ENCODE data around the gene TBC1D2.

DNA sequence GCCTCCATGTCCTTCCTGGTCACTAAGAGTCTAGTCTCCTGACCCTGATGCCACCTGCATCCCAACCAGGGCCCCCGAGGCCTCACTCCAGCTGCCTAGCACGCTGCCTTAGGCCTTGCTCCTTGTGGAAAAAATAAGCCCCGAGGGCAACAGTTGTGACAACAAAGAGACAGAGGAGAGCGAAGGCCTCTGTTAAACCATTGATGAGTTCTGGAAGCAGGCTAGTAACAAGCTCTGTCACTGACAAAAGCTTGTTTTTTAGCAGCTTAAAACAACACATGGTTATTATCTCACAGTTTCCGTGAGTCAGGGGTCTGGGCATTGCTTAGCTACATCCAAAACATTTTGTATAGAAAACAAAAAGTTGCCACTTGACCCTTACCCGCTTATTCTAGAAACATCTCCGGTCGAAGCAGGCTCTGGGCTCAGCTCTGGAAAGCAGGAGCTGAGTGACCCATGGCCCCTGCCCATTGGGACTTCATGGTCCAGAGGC, 48.2 kb upstream of the TBC1D2 start:
- TF ChIP-seq, protein P1, sequence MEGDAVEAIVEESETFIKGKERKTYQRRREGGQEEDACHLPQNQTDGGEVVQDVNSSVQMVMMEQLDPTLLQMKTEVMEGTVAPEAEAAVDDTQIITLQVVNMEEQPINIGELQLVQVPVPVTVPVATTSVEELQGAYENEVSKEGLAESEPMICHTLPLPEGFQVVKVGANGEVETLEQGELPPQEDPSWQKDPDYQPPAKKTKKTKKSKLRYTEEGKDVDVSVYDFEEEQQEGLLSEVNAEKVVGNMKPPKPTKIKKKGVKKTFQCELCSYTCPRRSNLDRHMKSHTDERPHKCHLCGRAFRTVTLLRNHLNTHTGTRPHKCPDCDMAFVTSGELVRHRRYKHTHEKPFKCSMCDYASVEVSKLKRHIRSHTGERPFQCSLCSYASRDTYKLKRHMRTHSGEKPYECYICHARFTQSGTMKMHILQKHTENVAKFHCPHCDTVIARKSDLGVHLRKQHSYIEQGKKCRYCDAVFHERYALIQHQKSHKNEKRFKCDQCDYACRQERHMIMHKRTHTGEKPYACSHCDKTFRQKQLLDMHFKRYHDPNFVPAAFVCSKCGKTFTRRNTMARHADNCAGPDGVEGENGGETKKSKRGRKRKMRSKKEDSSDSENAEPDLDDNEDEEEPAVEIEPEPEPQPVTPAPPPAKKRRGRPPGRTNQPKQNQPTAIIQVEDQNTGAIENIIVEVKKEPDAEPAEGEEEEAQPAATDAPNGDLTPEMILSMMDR (IDR thresholded peaks at IDR 0.05; ENCODE audit: borderline replicate concordance, extremely low read depth, low read length, poor library complexity, severe bottlenecking), result no peak
- no peak for TF ChIP-seq EZH2 (IDR thresholded peaks at IDR 0.05; ENCODE audit: borderline replicate concordance, low read depth, low read length, severe bottlenecking)
